Ovary (tissue), 3 donors: ENCODE measurements around the gene ATRNL1.

Source experiments
- EP300 ChIP-seq: sonication (generic); formaldehyde crosslinking; IDR thresholded peaks from one replicate; pipeline ENCODE4 v1.6.1; 2017; ENCODE audit warnings: antibody characterized with exemption
- TF ChIP-seq, protein P1 (sequence below), 3 donors: fragments of 450-650 bp in 2 of 3; fragments of 200-600 bp in 1 of 3; IDR thresholded peaks; one replicate each; pipeline versions ENCODE4 v1.5.1 to v1.8.0; 2016 to 2022; ENCODE audit warnings: antibody characterized with exemption in 3 of 3, mild to moderate bottlenecking in 1 of 3
- donor health status: DM: no; HTN: no; CAD: no.

GRCh38 chr10:115566867-115567266 lies 473.7 kb downstream of the ATRNL1 start:
- TF ChIP-seq, protein P1, sequence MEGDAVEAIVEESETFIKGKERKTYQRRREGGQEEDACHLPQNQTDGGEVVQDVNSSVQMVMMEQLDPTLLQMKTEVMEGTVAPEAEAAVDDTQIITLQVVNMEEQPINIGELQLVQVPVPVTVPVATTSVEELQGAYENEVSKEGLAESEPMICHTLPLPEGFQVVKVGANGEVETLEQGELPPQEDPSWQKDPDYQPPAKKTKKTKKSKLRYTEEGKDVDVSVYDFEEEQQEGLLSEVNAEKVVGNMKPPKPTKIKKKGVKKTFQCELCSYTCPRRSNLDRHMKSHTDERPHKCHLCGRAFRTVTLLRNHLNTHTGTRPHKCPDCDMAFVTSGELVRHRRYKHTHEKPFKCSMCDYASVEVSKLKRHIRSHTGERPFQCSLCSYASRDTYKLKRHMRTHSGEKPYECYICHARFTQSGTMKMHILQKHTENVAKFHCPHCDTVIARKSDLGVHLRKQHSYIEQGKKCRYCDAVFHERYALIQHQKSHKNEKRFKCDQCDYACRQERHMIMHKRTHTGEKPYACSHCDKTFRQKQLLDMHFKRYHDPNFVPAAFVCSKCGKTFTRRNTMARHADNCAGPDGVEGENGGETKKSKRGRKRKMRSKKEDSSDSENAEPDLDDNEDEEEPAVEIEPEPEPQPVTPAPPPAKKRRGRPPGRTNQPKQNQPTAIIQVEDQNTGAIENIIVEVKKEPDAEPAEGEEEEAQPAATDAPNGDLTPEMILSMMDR (IDR thresholded peaks at IDR 0.05): no peak
- no peak for TF ChIP-seq EP300
